Upper lobe of left lung (tissue), 6 donors: ENCODE data around the gene TRIP12. TPM values are rescaled to one million over a fixed set of nuclear protein-coding genes. Genes with fewer than 3 reads are reported as not detected.

Experiments
- ATAC-seq, 2 donors: fragments of 200-7000 bp; cut with Tn5 transposase; one replicate each; pipeline ENCODE4 v1.9.1; 2022; ENCODE audit warnings: mild to moderate bottlenecking in 2 of 2, moderate library complexity in 2 of 2; ENCODE audit not compliant: low FRiP score in 2 of 2
- DNase-seq, 2 donors: peaks; one replicate each; pipeline ENCODE4 v3.0.0-alpha.2; 2019 to 2020
- H3K27ac ChIP-seq, 4 donors: fragments of 200-600 bp; sonication (generic); one replicate each; pipeline ENCODE4 v1.5.1; 2016 to 2019
- H3K27me3 ChIP-seq, 4 donors: fragments of 200-600 bp; sonication (generic); one replicate each; pipeline ENCODE4 v1.5.1; 2017 to 2019
- H3K36me3 ChIP-seq, 4 donors: fragments of 200-600 bp; sonication (generic); one replicate each; pipeline ENCODE4 v1.5.1; 2016 to 2019
- H3K4me1 ChIP-seq, 4 donors: fragments of 200-600 bp; sonication (generic); one replicate each; pipeline ENCODE4 v1.5.1; 2018 to 2019
- H3K4me3 ChIP-seq, 4 donors: fragments of 200-600 bp; sonication (generic); one replicate each; pipeline ENCODE4 v1.5.1; 2017 to 2019; ENCODE audit warnings: mild to moderate bottlenecking in 2 of 4, moderate library complexity in 1 of 4
- H3K9me3 ChIP-seq, 4 donors: fragments of 200-600 bp; sonication (generic); one replicate each; pipeline ENCODE4 v1.5.1; 2018 to 2019
- CTCF ChIP-seq, 6 experiments: fragments of 450-650 bp in 4 of 6; fragments of 200-600 bp in 2 of 6; sonication (generic) in 2 of 6; IDR thresholded peaks; one replicate each; pipeline ENCODE4 v1.5.1; 2016 to 2019; ENCODE audit warnings: antibody characterized with exemption in 6 of 6
- EP300 ChIP-seq, 4 donors: sonication (generic); formaldehyde crosslinking; IDR thresholded peaks; one replicate each; pipeline ENCODE4 v1.5.1; 2017; ENCODE audit warnings: antibody characterized with exemption in 4 of 4, control low read depth in 2 of 4
- POLR2A ChIP-seq, 4 donors: fragments of 450-650 bp; IDR thresholded peaks; one replicate each; pipeline ENCODE4 v1.5.1; 2016 to 2017; ENCODE audit warnings: antibody characterized with exemption in 4 of 4, mild to moderate bottlenecking in 2 of 4
- POLR2AphosphoS5 ChIP-seq, 2 donors: sonication (generic); formaldehyde crosslinking; IDR thresholded peaks; one replicate each; pipeline ENCODE4 v1.5.1; 2017; ENCODE audit warnings: antibody characterized with exemption in 2 of 2
- WGBS, 2 donors: methylation state at CpG; one replicate each; pipeline ENCODE4 v1.1.5; 2017 to 2018; 5-methylcytosine and 5-hydroxymethylcytosine counted together
- total RNA-seq, 6 donors: library from RNA; depleted of rRNA in 4 of 6; stranded (reverse); fragments of >200 nt in 4 of 6; gene quantifications; one replicate each; pipeline versions ENCODE4 v1.1.0 to v1.2.1, GENCODE V29; 2016 to 2021
- donor health status: DM: no; HTN: no; CAD: no; lungs with moderate emphysema.
- donor health status: DM: no; HTN: yes; CAD: no; lungs with severe emphysema.

Gene TRIP12
- total RNA-seq, 6 donors from 2014 or later: 164 to 202 (median 180) TPM

DNA sequence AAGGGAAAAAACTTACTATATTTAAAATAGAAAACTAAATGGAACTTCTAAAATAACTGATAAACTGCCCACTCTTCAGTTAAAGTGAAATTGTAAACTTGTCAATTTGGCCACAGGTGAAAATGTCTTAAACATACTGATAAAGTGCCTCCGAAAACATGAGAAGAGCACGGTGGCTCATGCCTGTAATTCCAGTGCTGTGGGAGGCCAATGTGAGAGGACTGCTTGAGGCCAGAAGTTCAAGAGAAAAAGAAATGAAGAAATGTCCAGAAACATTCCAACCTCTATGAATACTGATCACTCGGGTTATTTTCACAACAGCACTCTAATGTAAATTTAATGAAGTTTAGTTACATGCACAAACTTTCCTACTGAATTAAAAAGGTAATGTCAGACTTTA, 144.1 kb downstream of the TRIP12 start:
- H3K36me3 ChIP-seq: peaks cover 25 to 90% (median 55%) of the 10 kb centered on the region in 4 donors
- 94 to 95% methylated on average over 3 of the region's 3 CpGs for WGBS, 2 donors
- H3K4me3 ChIP-seq: no peak overlapping the region
- TF ChIP-seq POLR2AphosphoS5 (IDR thresholded peaks at IDR 0.05) (no peak), EP300 (IDR thresholded peaks at IDR 0.05) (no peak), POLR2A (IDR thresholded peaks at IDR 0.05) (no peak), CTCF (IDR thresholded peaks at IDR 0.05) (no peak)
- H3K9me3 ChIP-seq: no peaks in the 10 kb centered on the region
- H3K4me1 ChIP-seq: no peaks in the 10 kb centered on the region
- no peaks in the 10 kb centered on the region for H3K27me3 ChIP-seq
- DNase-seq (no peak), ATAC-seq (no peak)
- H3K27ac ChIP-seq: no peak overlapping the region

GRCh38 chr2:229775614-229776313, 146.0 kb downstream of the TRIP12 start:
- TF ChIP-seq CTCF (IDR thresholded peaks at IDR 0.05): no peak
- TF ChIP-seq EP300 (IDR thresholded peaks at IDR 0.05): no peak
- TF ChIP-seq POLR2AphosphoS5 (IDR thresholded peaks at IDR 0.05): no peak
- no peak for TF ChIP-seq POLR2A (IDR thresholded peaks at IDR 0.05)
- H3K9me3 ChIP-seq: no peaks in the 10 kb centered on the region
- H3K36me3 ChIP-seq: peaks cover 22 to 97% (median 67%) of the 10 kb centered on the region in 4 donors
- H3K27ac ChIP-seq: no peak overlapping the region
- ATAC-seq: no peak
- H3K4me1 ChIP-seq: no peaks in the 10 kb centered on the region
- no peaks in the 10 kb centered on the region for H3K27me3 ChIP-seq
- no peak for DNase-seq
- WGBS, 2 donors: 82 to 92% methylated on average over 3 of the region's 3 CpGs
- no peak overlapping the region for H3K4me3 ChIP-seq

GRCh38 chr2:229774237-229774636, 147.6 kb downstream of the TRIP12 start:
- Histone ChIP-seq H3K27me3 (no peaks in the 10 kb centered on the region), H3K9me3 (no peaks in the 10 kb centered on the region), H3K4me3 (no peak overlapping the region), H3K27ac (no peak overlapping the region), H3K36me3 (peaks cover 22 to 100% (median 70%) of the 10 kb centered on the region in 4 donors), H3K4me1 (no peaks in the 10 kb centered on the region)
- ATAC-seq (no peak), DNase-seq (no peak)
- TF ChIP-seq POLR2A (IDR thresholded peaks at IDR 0.05) (no peak), EP300 (IDR thresholded peaks at IDR 0.05) (no peak), CTCF (IDR thresholded peaks at IDR 0.05) (no peak), POLR2AphosphoS5 (IDR thresholded peaks at IDR 0.05) (no peak)
- 96 to 100% methylated on average over 1 of the region's 1 CpG for WGBS, 2 donors

- DNase-seq (no peak), ATAC-seq (no peak)
- TF ChIP-seq EP300 (IDR thresholded peaks at IDR 0.05) (no peak), POLR2A (IDR thresholded peaks at IDR 0.05) (no peak), CTCF (IDR thresholded peaks at IDR 0.05) (no peak), POLR2AphosphoS5 (IDR thresholded peaks at IDR 0.05) (no peak)
- H3K4me1 ChIP-seq: no peaks in the 10 kb centered on the region
- H3K27ac ChIP-seq: no peak overlapping the region
- H3K9me3 ChIP-seq: no peaks in the 10 kb centered on the region
- no peak overlapping the region for H3K4me3 ChIP-seq
- H3K36me3 ChIP-seq: peaks cover 19 to 100% (median 75%) of the 10 kb centered on the region in 4 donors
- no peaks in the 10 kb centered on the region for H3K27me3 ChIP-seq
- WGBS, 2 donors: 100% methylated on average over 1 of the region's 1 CpG
These were observed 153.6 kb downstream of the TRIP12 start for GRCh38 chr2:229768235-229768634.

- Histone ChIP-seq H3K9me3 (no peaks in the 10 kb centered on the region), H3K4me1 (no peaks in the 10 kb centered on the region), H3K27ac (no peak overlapping the region), H3K27me3 (no peaks in the 10 kb centered on the region), H3K36me3 (peaks cover 19 to 79% (median 52%) of the 10 kb centered on the region in 4 donors), H3K4me3 (no peak overlapping the region)
- DNase-seq (no peak), ATAC-seq (no peak)
- TF ChIP-seq EP300 (IDR thresholded peaks at IDR 0.05) (no peak), POLR2AphosphoS5 (IDR thresholded peaks at IDR 0.05) (no peak), POLR2A (IDR thresholded peaks at IDR 0.05) (no peak), CTCF (IDR thresholded peaks at IDR 0.05) (no peak)
These were observed 156.1 kb downstream of the TRIP12 start for GRCh38 chr2:229765721-229766120.
